K562 (cell line): ENCODE results near the gene CRACDL.

Experiments
- EP300 ChIP-seq: IDR thresholded peaks from 2 replicates; pipeline ENCODE4 v1.6.1; 2012; ENCODE audit warnings: low read length, improper control_type of control experiment
- NRF1 ChIP-seq, 2 experiments: fragments of 450-650 bp; IDR thresholded peaks in 1 of 2; conservative IDR thresholded peaks in 1 of 2; 2 replicates each; pipeline ENCODE4 v1.6.1; 2014; ENCODE audit warnings: mild to moderate bottlenecking in 2 of 2
- SIN3A ChIP-seq, 2 experiments: fragments of 150-350 bp in 1 of 2; IDR thresholded peaks; 2 replicates each; pipeline ENCODE4 v1.6.1; 2011 to 2016; ENCODE audit warnings: borderline replicate concordance in 2 of 2, low read depth in 2 of 2, low read length in 2 of 2, mild to moderate bottlenecking in 2 of 2, moderate library complexity in 2 of 2; ENCODE audit not compliant: control insufficient read depth in 1 of 2
- SIX5 ChIP-seq, 2 experiments: IDR thresholded peaks; 2 replicates each; pipeline ENCODE4 v1.6.1; 2011; ENCODE audit warnings: low read length in 2 of 2, borderline replicate concordance in 1 of 2, low read depth in 1 of 2, mild to moderate bottlenecking in 1 of 2, moderate library complexity in 1 of 2; ENCODE audit not compliant: insufficient read depth in 1 of 2
- TEAD4 ChIP-seq, 2 experiments: sonication (generic) in 1 of 2; formaldehyde crosslinking in 1 of 2; IDR thresholded peaks; 2 replicates each; pipeline versions ENCODE4 v1.6.1 to v1.8.0; 2012 to 2022; ENCODE audit warnings: borderline replicate concordance in 1 of 2, inconsistent platforms in 1 of 2, low read length in 1 of 2, mild to moderate bottlenecking in 1 of 2, missing genetic modification reagents in 1 of 2
- TF ChIP-seq, protein P1 (sequence below), 3 experiments: IDR thresholded peaks in 2 of 3; conservative IDR thresholded peaks in 1 of 3; 2 replicates each; pipeline ENCODE4 v1.5.1; 2011 to 2012; ENCODE audit warnings: low read length in 3 of 3, mild to moderate bottlenecking in 3 of 3, control low read depth in 2 of 3, improper control_type of control experiment in 1 of 3, inconsistent platforms in 1 of 3, low read depth in 1 of 3, mixed read lengths in 1 of 3, moderate library complexity in 1 of 3; ENCODE audit not compliant: insufficient read depth in 2 of 3

DNA sequence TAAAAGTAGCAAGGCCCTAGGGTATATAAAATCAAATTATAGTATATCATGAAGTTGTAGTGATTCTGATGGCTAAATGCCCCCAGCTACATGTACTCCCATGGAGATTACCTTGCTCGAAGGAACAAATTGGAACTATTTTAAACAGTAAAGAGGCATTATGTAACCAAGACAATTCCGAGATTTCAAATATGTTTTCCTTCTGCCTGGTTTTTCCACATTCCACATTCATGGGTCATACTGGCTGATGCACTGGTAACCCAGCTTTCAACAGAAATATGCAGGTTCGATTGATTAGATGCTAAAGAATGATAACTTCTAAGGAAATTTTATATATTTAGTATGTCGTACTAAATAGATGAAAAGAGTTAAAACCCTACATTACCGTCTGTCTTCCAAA is 142.8 kb downstream of the CRACDL start:
- TF ChIP-seq, protein P1, sequence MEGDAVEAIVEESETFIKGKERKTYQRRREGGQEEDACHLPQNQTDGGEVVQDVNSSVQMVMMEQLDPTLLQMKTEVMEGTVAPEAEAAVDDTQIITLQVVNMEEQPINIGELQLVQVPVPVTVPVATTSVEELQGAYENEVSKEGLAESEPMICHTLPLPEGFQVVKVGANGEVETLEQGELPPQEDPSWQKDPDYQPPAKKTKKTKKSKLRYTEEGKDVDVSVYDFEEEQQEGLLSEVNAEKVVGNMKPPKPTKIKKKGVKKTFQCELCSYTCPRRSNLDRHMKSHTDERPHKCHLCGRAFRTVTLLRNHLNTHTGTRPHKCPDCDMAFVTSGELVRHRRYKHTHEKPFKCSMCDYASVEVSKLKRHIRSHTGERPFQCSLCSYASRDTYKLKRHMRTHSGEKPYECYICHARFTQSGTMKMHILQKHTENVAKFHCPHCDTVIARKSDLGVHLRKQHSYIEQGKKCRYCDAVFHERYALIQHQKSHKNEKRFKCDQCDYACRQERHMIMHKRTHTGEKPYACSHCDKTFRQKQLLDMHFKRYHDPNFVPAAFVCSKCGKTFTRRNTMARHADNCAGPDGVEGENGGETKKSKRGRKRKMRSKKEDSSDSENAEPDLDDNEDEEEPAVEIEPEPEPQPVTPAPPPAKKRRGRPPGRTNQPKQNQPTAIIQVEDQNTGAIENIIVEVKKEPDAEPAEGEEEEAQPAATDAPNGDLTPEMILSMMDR (IDR thresholded peaks at IDR 0.05 in 2 of 3, conservative IDR thresholded peaks at IDR 0.05 in 1 of 3; ENCODE audit: insufficient read depth in 2 of 3, low read depth in 1 of 3, low read length in 3 of 3) = no peak
- TF ChIP-seq EP300 = no peak
- no peak for TF ChIP-seq NRF1 (conservative IDR thresholded peaks at IDR 0.05 in 1 of 2, IDR thresholded peaks at IDR 0.05 in 1 of 2)
- no peak for TF ChIP-seq TEAD4 (IDR thresholded peaks at IDR 0.05; ENCODE audit: low read length)
- no peak for TF ChIP-seq TEAD4 (CRISPR knock-in tag; IDR thresholded peaks at IDR 0.05; ENCODE audit: borderline replicate concordance)
- no peak for TF ChIP-seq SIX5 (IDR thresholded peaks at IDR 0.05; ENCODE audit: borderline replicate concordance in 1 of 2, insufficient read depth in 1 of 2, low read depth in 1 of 2, low read length in 2 of 2)
- no peak for TF ChIP-seq SIN3A (IDR thresholded peaks at IDR 0.05; ENCODE audit: borderline replicate concordance in 2 of 2, control insufficient read depth in 1 of 2, low read depth in 2 of 2, low read length in 2 of 2)
